ENCODE measurements around the gene RPS6KB1.
"Not testable (repeated sequence)": the region's sequence is repeated elsewhere in the genome, so short reads cannot be mapped to it uniquely, and the experiment has no call there.

RPS6KB1 gene

DNA sequence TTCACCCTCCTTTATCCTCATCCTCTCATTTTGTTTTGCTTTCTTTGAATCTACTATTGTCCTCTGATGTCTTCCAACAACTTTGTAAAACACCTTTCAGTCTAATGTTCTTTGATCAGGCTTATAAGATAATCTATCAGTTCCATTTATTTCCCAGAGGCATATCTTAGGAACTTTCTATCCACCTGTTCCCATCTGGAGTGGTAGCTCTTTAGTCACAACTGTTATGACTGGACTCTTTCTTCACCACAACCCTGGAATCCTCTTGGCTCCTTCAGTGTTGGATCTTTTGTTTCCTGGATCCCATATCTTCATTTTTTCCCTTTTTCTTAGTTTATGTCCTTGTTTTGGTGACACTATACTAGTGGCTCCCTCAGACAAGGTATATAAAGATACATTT, 23.5 kb downstream of the RPS6KB1 start:
- no peak overlapping the region for H3K4me3 ChIP-seq (ENCODE audit: low read depth, low read length)
- no peak for DNase-seq (ENCODE audit: low read depth)
- no peak for TF ChIP-seq CTCF (IDR thresholded peaks at IDR 0.05; ENCODE audit: control insufficient read depth, extremely low read depth, insufficient read depth)

GRCh38 chr17:59920637-59921036, 27.7 kb downstream of the RPS6KB1 start:
- not testable (repeated sequence) for H3K4me3 ChIP-seq (ENCODE audit: low read depth, low read length); DNase-seq (ENCODE audit: low read depth)

GRCh38 chr17:59930121-59930520, 37.2 kb downstream of the RPS6KB1 start:
- not testable (repeated sequence) for H3K4me3 ChIP-seq (ENCODE audit: low read depth, low read length); DNase-seq (ENCODE audit: low read depth)

GRCh38 chr17:59930768-59931167, 37.8 kb downstream of the RPS6KB1 start:
- not testable (repeated sequence) for DNase-seq (ENCODE audit: low read depth); H3K4me3 ChIP-seq (ENCODE audit: low read depth, low read length)

DNA sequence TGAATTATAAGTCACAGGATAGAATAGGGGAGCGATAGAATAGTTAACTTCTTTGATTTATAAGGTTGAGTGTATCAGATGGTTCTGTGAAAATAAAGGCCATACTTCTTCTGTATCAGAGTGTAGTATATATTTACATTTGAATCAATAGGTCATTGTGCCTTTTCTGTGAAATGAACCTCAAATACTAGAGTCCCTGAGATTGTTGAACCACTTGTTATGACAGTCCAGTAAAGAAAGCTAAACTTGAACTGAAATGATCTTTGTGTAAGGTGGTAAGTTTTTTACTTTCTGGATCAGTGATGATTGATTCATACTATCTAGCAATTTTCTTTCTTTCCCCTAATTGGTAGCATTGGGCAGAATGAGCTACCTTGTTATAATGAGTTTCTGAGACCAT, 40.4 kb downstream of the RPS6KB1 start:
- DNase-seq (ENCODE audit: low read depth); H3K4me3 ChIP-seq (ENCODE audit: low read depth, low read length): not testable (repeated sequence)

DNA sequence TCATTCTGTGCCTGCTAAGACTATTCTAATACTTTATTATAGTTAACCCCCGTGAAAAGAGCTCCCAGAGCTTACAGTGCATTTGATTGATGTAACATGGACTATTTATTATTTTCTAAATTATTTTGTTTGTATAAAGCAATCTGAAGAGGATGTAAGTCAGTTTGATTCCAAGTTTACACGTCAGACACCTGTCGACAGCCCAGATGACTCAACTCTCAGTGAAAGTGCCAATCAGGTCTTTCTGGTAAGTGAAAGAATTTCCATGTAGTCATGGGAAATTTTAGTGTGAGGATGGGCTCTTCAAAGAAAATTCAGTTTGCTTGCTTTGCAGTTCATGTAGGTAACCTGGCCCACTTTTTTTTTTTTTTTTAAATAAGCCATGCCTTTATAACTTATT, 47.8 kb downstream of the RPS6KB1 start:
- DNase-seq (ENCODE audit: low read depth); H3K4me3 ChIP-seq (ENCODE audit: low read depth, low read length): not testable (repeated sequence)

DNA sequence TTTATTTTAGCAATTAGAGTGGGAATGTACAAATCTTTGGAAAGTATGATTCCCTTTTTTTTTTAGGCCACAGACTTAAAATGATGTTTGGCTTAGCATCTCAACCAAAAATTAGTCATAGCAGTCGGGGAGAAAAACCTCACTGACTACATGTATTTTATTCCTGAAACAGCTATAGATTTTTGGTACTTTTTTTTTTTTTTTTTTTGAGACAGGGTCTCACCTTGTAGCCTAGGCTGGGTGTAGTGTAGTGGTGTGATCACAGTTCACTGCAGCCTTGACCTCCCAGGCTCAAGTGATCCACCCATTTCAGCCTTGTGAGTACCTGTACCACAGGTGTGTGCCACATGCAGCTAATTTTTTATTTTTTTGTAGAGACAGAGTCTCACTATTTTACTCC, 48.2 kb downstream of the RPS6KB1 start:
- DNase-seq (ENCODE audit: low read depth): no peak
- TF ChIP-seq CTCF (IDR thresholded peaks at IDR 0.05; ENCODE audit: control insufficient read depth, extremely low read depth, insufficient read depth): no peak
- H3K4me3 ChIP-seq (ENCODE audit: low read depth, low read length): no peak overlapping the region

GRCh38 chr17:59946433-59946832, 53.5 kb downstream of the RPS6KB1 start:
- H3K4me3 ChIP-seq (ENCODE audit: low read depth, low read length); DNase-seq (ENCODE audit: low read depth): not testable (repeated sequence)

- not testable (repeated sequence) for H3K4me3 ChIP-seq (ENCODE audit: low read depth, low read length); DNase-seq (ENCODE audit: low read depth)
Measured at GRCh38 chr17:59947310-59947709, 54.4 kb downstream of the RPS6KB1 start.

GRCh38 chr17:59950049-59950448, 57.1 kb downstream of the RPS6KB1 start:
- DNase-seq (ENCODE audit: low read depth): no peak
- no peak for TF ChIP-seq CTCF (IDR thresholded peaks at IDR 0.05; ENCODE audit: control insufficient read depth, extremely low read depth, insufficient read depth)
- no peak overlapping the region for H3K4me3 ChIP-seq (ENCODE audit: low read depth, low read length)

DNA sequence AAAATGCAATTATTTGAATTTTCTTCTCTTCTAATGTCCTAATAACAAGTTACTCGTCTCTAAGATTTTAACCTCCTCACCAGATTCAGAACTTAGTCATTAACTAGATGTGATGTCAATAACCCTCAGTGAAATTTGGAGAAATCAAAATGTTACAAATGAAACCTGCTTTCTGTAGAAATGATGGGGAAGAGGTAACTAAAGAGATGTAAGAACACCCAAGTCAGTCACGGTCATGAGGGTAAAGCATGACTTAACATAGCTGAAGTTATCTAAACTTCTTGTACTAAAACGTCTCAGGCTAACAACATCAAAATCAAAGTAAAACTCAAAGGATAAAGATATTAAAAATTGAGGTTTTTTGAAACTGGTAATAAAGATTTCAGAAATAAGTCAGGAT, 61.9 kb downstream of the RPS6KB1 start:
- H3K4me3 ChIP-seq (ENCODE audit: low read depth, low read length): no peak overlapping the region
- no peak for TF ChIP-seq CTCF (IDR thresholded peaks at IDR 0.05; ENCODE audit: control insufficient read depth, extremely low read depth, insufficient read depth)
- DNase-seq (ENCODE audit: low read depth): no peak

DNA sequence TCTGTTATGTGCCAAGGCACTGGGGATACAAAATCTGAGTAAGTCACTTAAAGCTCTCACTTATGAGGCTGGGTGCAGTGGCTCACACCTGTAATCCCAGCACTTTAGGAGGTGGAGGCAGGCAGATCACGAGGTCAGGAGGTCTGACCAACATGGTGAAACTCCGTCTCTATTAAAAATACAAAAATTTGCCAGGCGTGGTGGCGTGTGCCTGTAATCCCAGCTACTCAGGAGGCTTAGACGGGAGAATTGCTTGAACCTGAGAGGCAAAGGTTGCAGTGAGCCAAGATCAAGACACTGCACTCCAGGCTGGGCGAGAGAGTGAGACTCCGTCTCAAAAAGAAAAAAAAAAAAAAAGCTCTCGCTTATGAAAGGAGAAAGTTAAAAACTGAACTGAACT, 66.7 kb downstream of the RPS6KB1 start:
- not testable (repeated sequence) for H3K4me3 ChIP-seq (ENCODE audit: low read depth, low read length); DNase-seq (ENCODE audit: low read depth)
